Activated CD4-positive, alpha-beta T cell treated with anti-CD3 and anti-CD28 coated beads, Interleukin-2, amount 10 ng/mL, durations not matched to agents 24 days and 14 days (primary cell): ENCODE measurements around the gene POTEM. TPM values are rescaled to one million over a fixed set of nuclear protein-coding genes. Genes with fewer than 3 reads are reported as not detected.
A peak's percentile ranks its signal among the peaks of the same experiment; 100 is the strongest.
"Not testable (repeated sequence)": the region's sequence is repeated elsewhere in the genome, so short reads cannot be mapped to it uniquely, and the experiment has no call there.

Experiments used
- DNase-seq: peaks from one replicate; pipeline ENCODE4 v3.0.0; 2022
- H3K27ac Mint-ChIP-seq: one replicate; pipeline ENCODE4 v1.8.0; 2022; ENCODE audit warnings: mild to moderate bottlenecking, mixed read lengths
- H3K27me3 Mint-ChIP-seq: one replicate; pipeline ENCODE4 v1.8.0; 2022; ENCODE audit warnings: mixed read lengths
- H3K36me3 Mint-ChIP-seq: one replicate; pipeline ENCODE4 v1.8.0; 2022; ENCODE audit warnings: low read depth, mild to moderate bottlenecking, mixed read lengths
- H3K4me1 Mint-ChIP-seq: one replicate; pipeline ENCODE4 v1.8.0; 2021; ENCODE audit warnings: mixed read lengths
- H3K4me3 Mint-ChIP-seq: one replicate; pipeline ENCODE4 v1.8.0; 2022; ENCODE audit warnings: mild to moderate bottlenecking, moderate library complexity, mixed read lengths
- H3K9me3 Mint-ChIP-seq: one replicate; pipeline ENCODE4 v1.8.0; 2021; ENCODE audit warnings: mixed read lengths
- intact Hi-C: fragments of 100-400 bp; cut with micrococcal nuclease; formaldehyde crosslinking; loops from one replicate; pipeline ENCODE4 v1.15.1; 2023
- total RNA-seq: library from RNA; stranded (reverse); gene quantifications from 2 replicates; pipeline ENCODE4 v1.2.3, GENCODE V29; 2022

The POTEM gene
- total RNA-seq, 1 donor from 2014 or later, result not detected

DNA sequence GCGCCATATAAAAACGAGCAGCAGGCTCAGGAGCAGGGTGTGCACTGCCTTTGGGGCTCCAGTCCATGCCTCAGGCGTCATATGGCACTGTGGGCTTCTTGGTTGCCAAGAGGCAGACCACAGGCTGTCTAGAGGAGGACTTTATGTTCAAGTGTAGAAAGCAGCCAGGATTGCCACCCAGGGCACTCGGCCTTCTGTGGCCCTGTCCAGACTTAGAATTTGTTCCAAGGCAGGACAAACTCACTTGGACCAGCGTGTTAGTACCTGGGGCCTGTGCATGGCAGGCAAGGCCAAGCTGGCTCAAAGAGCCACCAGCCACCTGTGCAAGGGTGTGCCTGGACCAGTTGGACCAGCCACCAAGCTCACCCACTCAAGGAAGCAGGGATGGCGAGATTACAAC lies 40.4 kb downstream of the POTEM start:
- H3K27ac Mint-ChIP-seq, result not testable (repeated sequence)

DNA sequence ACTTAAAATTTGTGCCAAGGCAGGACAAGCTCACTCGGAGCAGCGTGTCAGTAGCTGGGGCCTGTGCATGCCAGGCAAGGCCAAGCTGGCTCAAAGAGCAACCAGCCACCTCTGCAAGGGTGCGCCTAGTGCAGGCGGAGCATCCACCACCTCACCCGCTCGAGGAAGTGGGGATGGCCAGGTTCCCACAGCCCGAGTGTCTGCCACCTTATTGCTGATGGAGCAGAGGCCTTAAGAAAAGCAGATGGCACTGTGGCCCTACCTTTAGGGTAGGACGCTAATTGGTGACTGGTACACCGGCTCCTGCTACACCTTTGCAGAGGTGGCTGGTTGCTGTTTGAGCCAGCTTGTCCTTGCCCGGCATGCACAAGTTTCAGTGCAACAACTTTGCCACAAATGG lies 43.8 kb downstream of the POTEM start:
- intact Hi-C loops, H3K27me3 Mint-ChIP-seq, H3K9me3 Mint-ChIP-seq, DNase-seq, H3K4me1 Mint-ChIP-seq, H3K4me3 Mint-ChIP-seq, H3K27ac Mint-ChIP-seq, H3K36me3 Mint-ChIP-seq: not testable (repeated sequence)

More for the DNA sequence above, 40.4 kb downstream of the POTEM start:
- H3K36me3 Mint-ChIP-seq, intact Hi-C loops, DNase-seq, H3K27me3 Mint-ChIP-seq, H3K9me3 Mint-ChIP-seq, H3K4me3 Mint-ChIP-seq, H3K4me1 Mint-ChIP-seq: not testable (repeated sequence)

DNA sequence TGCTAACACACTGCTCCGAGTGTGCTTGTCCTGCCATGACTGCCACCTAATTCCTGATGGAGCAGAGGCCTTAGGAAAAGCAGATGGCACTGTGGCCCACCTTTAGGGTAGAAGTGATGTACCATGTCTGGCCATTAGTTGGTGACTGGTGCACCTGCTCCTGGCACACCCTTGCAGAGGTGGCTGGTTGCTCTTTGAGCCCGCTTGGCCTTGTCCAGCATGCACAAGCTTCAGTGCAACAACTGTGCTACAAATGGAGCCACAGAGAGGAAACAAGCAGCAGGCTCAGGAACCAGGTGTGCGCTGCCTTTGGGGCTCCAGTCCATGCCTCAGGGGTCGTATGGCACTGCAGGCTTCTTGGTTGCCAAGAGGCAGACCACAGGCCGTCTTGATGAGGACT lies 44.5 kb downstream of the POTEM start:
- H3K4me1 Mint-ChIP-seq, H3K36me3 Mint-ChIP-seq, H3K27ac Mint-ChIP-seq, H3K4me3 Mint-ChIP-seq, DNase-seq, H3K27me3 Mint-ChIP-seq, H3K9me3 Mint-ChIP-seq, intact Hi-C loops: not testable (repeated sequence)

DNA sequence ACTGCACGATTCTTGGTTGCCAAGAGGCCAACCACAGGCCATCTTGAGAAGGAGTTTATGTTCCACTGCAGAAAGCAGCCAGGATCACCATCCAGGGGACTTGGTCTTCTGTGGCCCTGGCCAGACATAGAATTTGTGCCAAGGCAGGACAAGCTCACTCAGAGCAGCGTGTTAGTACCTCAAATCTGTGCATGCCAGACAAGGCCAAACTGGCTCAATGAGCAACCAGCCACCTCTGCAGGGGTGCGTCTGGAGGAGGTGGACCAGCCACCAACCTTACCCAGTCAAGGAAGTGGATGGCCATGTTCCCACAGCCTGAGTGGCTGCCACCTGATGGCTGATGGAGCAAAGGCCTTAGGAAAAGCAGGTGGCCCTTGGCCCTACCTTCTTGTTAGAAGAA lies 48.0 kb downstream of the POTEM start:
- H3K36me3 Mint-ChIP-seq, H3K27me3 Mint-ChIP-seq, H3K4me1 Mint-ChIP-seq, H3K27ac Mint-ChIP-seq, H3K4me3 Mint-ChIP-seq, intact Hi-C loops, H3K9me3 Mint-ChIP-seq, DNase-seq: not testable (repeated sequence)

DNA sequence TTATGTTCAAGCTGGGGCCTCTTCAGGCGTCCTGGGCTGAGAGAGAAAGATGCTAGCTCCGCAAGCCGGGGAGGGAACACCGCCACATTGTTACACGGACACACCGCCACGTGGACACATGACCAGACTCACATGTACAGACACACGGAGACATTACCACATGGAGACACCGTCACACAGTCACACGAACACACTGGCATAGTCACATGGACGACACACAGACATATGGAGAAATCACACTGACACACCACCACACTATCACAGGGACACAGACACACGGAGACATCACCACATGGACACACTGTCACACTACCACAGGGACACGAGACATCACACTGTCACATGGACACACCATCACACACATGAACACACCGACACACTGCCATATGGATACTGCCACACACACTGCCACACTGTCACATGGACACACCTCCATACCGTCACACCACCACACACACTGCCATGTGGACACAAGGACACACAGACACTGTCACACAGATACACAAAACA lies 57.9 kb downstream of the POTEM start:
- DNase-seq, intact Hi-C loops, H3K27me3 Mint-ChIP-seq, H3K4me3 Mint-ChIP-seq, H3K4me1 Mint-ChIP-seq, H3K9me3 Mint-ChIP-seq, H3K27ac Mint-ChIP-seq, H3K36me3 Mint-ChIP-seq: not testable (repeated sequence)

DNA sequence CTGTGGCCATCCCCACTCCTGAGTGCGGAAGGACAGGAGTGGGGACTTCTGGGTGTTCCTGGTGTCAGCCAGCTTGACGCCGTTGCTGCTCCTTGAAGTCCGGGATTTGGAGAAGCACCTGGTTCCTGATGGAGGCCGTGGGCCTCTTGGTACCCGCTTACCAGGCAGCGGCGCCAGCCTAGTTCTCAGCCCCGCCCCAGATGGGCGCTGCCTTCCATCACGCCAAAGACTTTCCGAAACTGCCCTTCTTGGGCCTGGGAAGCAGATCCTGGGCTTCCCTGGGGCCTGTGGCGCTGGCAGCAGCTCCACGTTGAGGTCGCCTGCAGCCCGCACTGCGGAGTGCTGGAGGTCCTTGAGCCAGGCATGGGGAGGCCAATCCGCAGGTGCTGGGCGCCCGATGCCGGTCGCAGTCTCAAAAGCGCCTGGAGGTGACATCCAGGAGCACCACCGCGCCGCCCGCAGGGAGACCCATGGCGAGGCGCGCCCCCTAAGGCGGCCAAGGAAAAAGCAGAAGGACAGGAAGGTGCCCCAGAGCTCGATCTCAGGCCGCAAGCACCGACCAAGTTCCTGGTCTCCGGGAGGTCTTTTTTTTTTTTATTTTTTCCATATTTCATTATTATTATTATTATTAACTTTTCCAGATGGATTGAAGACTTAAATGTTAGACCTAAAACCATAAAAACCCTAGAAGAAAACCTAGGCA lies 59.6 kb downstream of the POTEM start:
- H3K27ac Mint-ChIP-seq, H3K27me3 Mint-ChIP-seq, DNase-seq, H3K4me3 Mint-ChIP-seq, intact Hi-C loops, H3K36me3 Mint-ChIP-seq, H3K4me1 Mint-ChIP-seq, H3K9me3 Mint-ChIP-seq: not testable (repeated sequence)

DNA sequence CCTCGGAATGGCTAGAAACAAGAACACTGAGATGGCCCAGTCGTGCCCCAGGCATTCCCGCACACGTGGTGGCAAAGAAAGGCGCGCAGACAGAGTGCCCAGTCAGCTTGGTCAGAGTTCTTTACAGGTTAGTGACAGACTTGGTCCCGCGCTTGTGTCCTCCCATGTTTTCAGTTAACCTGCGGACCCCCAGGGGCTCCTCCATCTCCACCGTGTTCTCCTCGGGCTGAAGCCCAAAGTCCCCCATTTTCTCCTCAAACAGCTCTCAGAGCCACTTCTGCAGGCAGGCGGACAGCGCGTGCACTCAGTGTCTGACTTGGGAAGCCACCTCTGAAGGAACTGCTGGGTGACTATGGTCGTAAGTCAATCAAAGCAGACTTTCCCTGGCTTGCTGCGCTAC lies 60.7 kb downstream of the POTEM start:
- H3K4me1 Mint-ChIP-seq, H3K27me3 Mint-ChIP-seq: not testable (repeated sequence)

DNA sequence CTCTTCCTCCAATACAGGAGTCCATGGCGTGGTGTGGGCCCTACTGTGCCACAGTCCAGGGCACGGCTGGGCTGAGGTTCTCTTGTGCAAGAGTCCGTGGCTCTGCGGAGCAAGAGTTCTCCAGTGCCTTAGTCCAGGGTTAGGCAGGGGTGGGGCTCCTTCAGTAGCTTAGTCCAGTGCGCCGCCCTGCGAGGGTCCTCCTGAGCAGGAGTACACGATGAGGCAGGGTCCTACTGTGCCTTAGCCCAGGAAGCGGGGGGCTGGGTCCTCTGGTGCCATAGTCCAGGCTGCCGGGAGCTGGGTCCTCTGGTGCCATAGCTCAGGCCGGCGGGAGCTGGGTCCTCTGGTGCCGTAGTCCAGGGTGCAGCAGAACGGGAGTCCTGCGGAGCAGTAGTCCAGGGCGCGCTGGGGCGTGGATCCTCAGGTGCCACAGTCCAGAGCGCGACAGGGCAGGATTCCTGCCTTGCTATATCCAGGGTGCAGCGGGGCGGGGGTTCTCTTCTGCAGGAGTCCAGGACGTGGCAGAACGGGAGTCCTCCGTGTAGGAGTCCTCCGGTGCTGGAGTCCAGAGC lies 69.7 kb downstream of the POTEM start:
- H3K27me3 Mint-ChIP-seq, H3K9me3 Mint-ChIP-seq, H3K4me1 Mint-ChIP-seq, H3K27ac Mint-ChIP-seq, DNase-seq, H3K4me3 Mint-ChIP-seq, H3K36me3 Mint-ChIP-seq, intact Hi-C loops: not testable (repeated sequence)

More for the DNA sequence above, 60.7 kb downstream of the POTEM start:
- intact Hi-C loops, H3K4me3 Mint-ChIP-seq, H3K9me3 Mint-ChIP-seq, H3K36me3 Mint-ChIP-seq, DNase-seq, H3K27ac Mint-ChIP-seq: not testable (repeated sequence)

DNA sequence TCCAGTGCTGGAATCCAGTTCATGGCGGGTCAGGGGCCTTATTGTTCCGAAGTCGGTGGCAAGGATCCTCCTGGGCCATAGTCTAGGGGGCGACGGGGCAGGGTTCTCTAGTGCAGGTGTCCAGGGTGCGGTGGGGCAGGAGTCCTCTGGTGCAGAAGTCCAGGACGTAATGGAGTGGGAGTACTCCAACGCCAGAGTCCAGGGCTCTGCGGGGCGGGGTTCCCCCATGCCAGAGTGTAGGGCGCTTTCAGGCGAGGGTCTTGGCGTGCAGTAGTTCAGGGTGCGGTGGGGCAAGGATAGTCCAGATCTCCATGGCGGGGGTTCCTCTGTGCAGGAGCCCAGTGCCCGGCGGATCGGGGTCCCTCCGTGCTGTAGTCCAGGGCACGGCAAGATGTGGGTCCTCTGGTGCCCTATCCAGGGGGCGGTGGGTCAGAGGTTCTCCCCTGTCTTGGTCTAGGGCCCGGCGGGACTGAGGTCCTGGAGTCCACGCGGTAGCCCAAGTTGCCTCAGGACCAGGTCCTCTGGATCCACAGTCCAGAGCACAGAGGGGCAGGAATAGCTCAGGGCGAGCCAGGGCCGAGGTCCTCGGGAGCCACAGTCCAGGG lies 70.9 kb downstream of the POTEM start:
- H3K4me3 Mint-ChIP-seq, H3K9me3 Mint-ChIP-seq, H3K36me3 Mint-ChIP-seq, H3K4me1 Mint-ChIP-seq, H3K27ac Mint-ChIP-seq, H3K27me3 Mint-ChIP-seq, intact Hi-C loops, DNase-seq: not testable (repeated sequence)

DNA sequence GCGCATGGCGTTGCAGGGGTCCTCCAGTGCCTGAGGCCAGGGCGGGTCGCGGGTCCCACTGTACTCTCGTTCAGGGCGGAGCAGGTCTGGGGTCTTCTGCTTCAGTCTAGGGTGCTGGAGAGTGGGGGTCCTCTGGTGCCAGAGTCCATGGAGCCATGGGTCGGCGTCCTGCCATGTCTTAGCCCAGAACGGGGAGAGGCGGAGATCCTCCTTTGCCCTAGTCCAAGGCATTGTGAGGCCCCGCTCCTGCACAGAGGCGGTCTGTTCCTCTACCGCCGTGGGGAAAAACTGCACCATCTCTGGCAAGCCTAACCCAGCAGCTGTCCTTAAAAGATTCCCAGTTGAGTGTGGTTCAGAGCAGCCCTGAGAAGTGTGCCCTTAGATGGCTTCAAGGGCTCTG lies 71.6 kb downstream of the POTEM start:
- H3K4me1 Mint-ChIP-seq, intact Hi-C loops, H3K4me3 Mint-ChIP-seq, H3K27me3 Mint-ChIP-seq, H3K36me3 Mint-ChIP-seq, H3K27ac Mint-ChIP-seq, H3K9me3 Mint-ChIP-seq, DNase-seq: not testable (repeated sequence)

DNA sequence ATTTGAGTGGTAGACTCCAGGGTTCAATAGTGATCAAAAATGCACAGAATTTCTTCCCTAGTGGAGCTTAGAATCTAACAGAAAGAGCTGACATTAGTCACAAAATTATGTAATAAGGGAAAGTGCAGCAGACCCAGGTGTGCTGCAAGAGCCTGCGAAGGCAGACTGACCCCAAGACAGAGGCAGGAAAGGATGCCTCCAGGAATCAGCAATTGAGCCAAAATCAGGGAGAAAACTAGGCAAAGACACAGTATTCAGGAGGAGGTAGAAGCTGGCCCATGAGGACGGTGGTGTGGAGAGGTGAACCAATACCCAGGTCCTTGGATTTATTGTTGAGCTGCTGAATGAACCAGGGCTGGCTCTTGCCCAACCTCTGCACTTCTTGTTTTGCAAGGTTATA lies 76.2 kb downstream of the POTEM start:
- H3K9me3 Mint-ChIP-seq, H3K4me1 Mint-ChIP-seq, intact Hi-C loops, H3K36me3 Mint-ChIP-seq, H3K4me3 Mint-ChIP-seq, H3K27ac Mint-ChIP-seq, H3K27me3 Mint-ChIP-seq: not testable (repeated sequence)
- peak; percentile 53 for DNase-seq
